ENCODE measurements around the gene PGM2L1.
"Not testable (repeated sequence)": the region's sequence is repeated elsewhere in the genome, so short reads cannot be mapped to it uniquely, and the experiment has no call there.

- TF ChIP-seq POLR2A (IDR thresholded peaks at IDR 0.05; ENCODE audit: low read depth, low read length); PAX5 (IDR thresholded peaks at IDR 0.05; ENCODE audit: insufficient read depth, low read length, severe bottlenecking); POLR2AphosphoS5 (IDR thresholded peaks at IDR 0.05; ENCODE audit: low read depth, low read length); SPI1 (IDR thresholded peaks at IDR 0.05; ENCODE audit: low read depth, low read length); TAF1 (IDR thresholded peaks at IDR 0.05; ENCODE audit: low read depth, low read length); POU2F2 (IDR thresholded peaks at IDR 0.05; ENCODE audit: low read depth, low read length): not testable (repeated sequence)
These were observed 32.4 kb downstream of the PGM2L1 start for GRCh38 chr11:74365805-74366204.
